HCT116 (cell line): ENCODE measurements around the gene ASB6. TPM values are rescaled to one million over a fixed set of nuclear protein-coding genes. Genes with fewer than 3 reads are reported as not detected.

Experiments used
- ATAC-seq: fragments of 200-7000 bp; cut with Tn5 transposase; 2 replicates; pipeline ENCODE4 v1.9.1; 2020; ENCODE audit warnings: mild to moderate bottlenecking, moderate library complexity
- BruUV-seq: library from RNA; stranded (reverse); fragments of 400-500 nt; replicated peaks from 2 replicates; lab custom pipeline; 2021; lab: Mats Ljungman, UMichigan
- CTCF ChIA-PET: fragments of 300-600 bp; sonication (Branson Sonifier 250); formaldehyde crosslinking; loops from one replicate; lab custom pipeline; 2021; ENCODE audit warnings: antibody characterized with exemption; lab: Charles Lee
- POLR2A ChIA-PET: fragments of 300-600, 350-600 bp; sonication (Branson Sonifier 250); formaldehyde crosslinking; loops from one replicate; lab custom pipeline; 2021; ENCODE audit warnings: antibody characterized with exemption; lab: Charles Lee
- RAD21 ChIA-PET, 2 experiments: fragments of 300-600 bp; sonication (Branson Sonifier 250); formaldehyde crosslinking; loops; one replicate each; lab custom pipeline; 2023; ENCODE audit warnings: low total read pairs in 2 of 2; ENCODE audit not compliant: uncharacterized antibody in 2 of 2, unreplicated experiment in 2 of 2, low non-redundant PET in 1 of 2; lab: Charles Lee
- DNase-seq: peaks from one replicate; pipeline ENCODE4 v3.0.0-alpha.2; 2010; ENCODE audit warnings: low read depth, low spot score
- H2AFZ ChIP-seq: fragments of 200-600 bp; shearing (Covaris generic), sonication (generic); 2 replicates; pipeline ENCODE4 v1.6.1; 2017; ENCODE audit warnings: low read depth, mixed run types, mixed read lengths, antibody characterized with exemption, low read length; ENCODE audit not compliant: poor library complexity, severe bottlenecking
- H3K27ac ChIP-seq: 2 replicates; pipeline ENCODE4 v1.5.1; 2012; ENCODE audit warnings: low read depth, low read length
- H3K27me3 ChIP-seq: fragments of 200-600 bp; sonication (generic); 2 replicates; pipeline ENCODE4 v1.6.1; 2016; ENCODE audit warnings: mixed run types, low read length, mixed read lengths; ENCODE audit not compliant: insufficient read depth
- H3K36me3 ChIP-seq, 2 experiments: fragments of 200-500 bp in 1 of 2; fragments of 200-600 bp in 1 of 2; sonication (Bioruptor generic) in 1 of 2; sonication (generic) in 1 of 2; 2 replicates each; pipeline versions ENCODE4 v1.5.1 to v1.6.1; 2014 to 2016; ENCODE audit warnings: low read length in 2 of 2, inconsistent platforms in 1 of 2, mixed read lengths in 1 of 2, mixed run types in 1 of 2; ENCODE audit not compliant: insufficient read depth in 2 of 2, control insufficient read depth in 1 of 2
- H3K4me1 ChIP-seq, 2 experiments: fragments of 200-600 bp in 1 of 2; sonication (generic) in 1 of 2; 2 replicates each; pipeline versions ENCODE4 v1.5.1 to v1.6.1; 2012 to 2017; ENCODE audit warnings: low read length in 2 of 2, inconsistent platforms in 1 of 2, mild to moderate bottlenecking in 1 of 2, mixed read lengths in 1 of 2, mixed run types in 1 of 2, moderate library complexity in 1 of 2; ENCODE audit not compliant: insufficient read depth in 2 of 2, control insufficient read depth in 1 of 2
- H3K4me2 ChIP-seq: fragments of 200-600 bp; sonication (generic); 2 replicates; pipeline ENCODE4 v1.6.1; 2017; ENCODE audit warnings: mixed run types, low read length, mixed read lengths
- H3K4me3 ChIP-seq, 2 experiments: fragments of 200-600 bp in 1 of 2; sonication (generic) in 1 of 2; replicated peaks in 1 of 2; 2 replicates each; pipeline ENCODE4 v1.5.1; 2011 to 2016; ENCODE audit warnings: low read length in 2 of 2, control low read depth in 1 of 2, low read depth in 1 of 2, mild to moderate bottlenecking in 1 of 2, mixed read lengths in 1 of 2, mixed run types in 1 of 2
- H3K79me2 ChIP-seq: fragments of 200-600 bp; sonication (generic); 2 replicates; pipeline ENCODE4 v1.6.1; 2017; ENCODE audit warnings: mild to moderate bottlenecking, mixed run types, low read length, moderate library complexity, mixed read lengths; ENCODE audit not compliant: insufficient read depth
- H3K9ac ChIP-seq: fragments of 200-600 bp; sonication (generic); 2 replicates; pipeline ENCODE4 v1.6.1; 2016; ENCODE audit warnings: low read length, mixed read lengths
- H3K9me2 ChIP-seq: fragments of 200-600 bp; sonication (generic), shearing (Covaris generic); 2 replicates; pipeline ENCODE4 v1.6.1; 2017; ENCODE audit warnings: mixed run types, mild to moderate bottlenecking, moderate library complexity; ENCODE audit not compliant: insufficient read depth
- H3K9me3 ChIP-seq, 2 experiments: fragments of 200-500 bp in 1 of 2; fragments of 200-600 bp in 1 of 2; sonication (Bioruptor generic) in 1 of 2; sonication (generic) in 1 of 2; 2 replicates each; pipeline ENCODE4 v1.6.1; 2014 to 2017; ENCODE audit warnings: low read length in 2 of 2, mixed read lengths in 2 of 2, inconsistent platforms in 1 of 2, low read depth in 1 of 2, mild to moderate bottlenecking in 1 of 2, mixed run types in 1 of 2, moderate library complexity in 1 of 2; ENCODE audit not compliant: control insufficient read depth in 1 of 2, insufficient read depth in 1 of 2
- H4K20me1 ChIP-seq: fragments of 200-600 bp; sonication (generic), shearing (Covaris generic); 2 replicates; pipeline ENCODE4 v1.6.1; 2017; ENCODE audit warnings: mixed run types, mild to moderate bottlenecking, moderate library complexity; ENCODE audit not compliant: insufficient read depth
- EZH2phosphoT487 ChIP-seq: fragments of 200-600 bp; IDR thresholded peaks from 2 replicates; pipeline ENCODE4 v1.6.1; 2018; ENCODE audit warnings: antibody characterized with exemption, borderline replicate concordance
- FOSL1 ChIP-seq: IDR thresholded peaks from 2 replicates; pipeline ENCODE4 v1.6.1; 2012; ENCODE audit warnings: low read depth
- POLR2AphosphoS5 ChIP-seq: IDR thresholded peaks from 2 replicates; pipeline ENCODE4 v1.6.1; 2011; ENCODE audit warnings: mild to moderate bottlenecking, low read depth, low read length, moderate library complexity
- SP1 ChIP-seq: IDR thresholded peaks from 2 replicates; pipeline ENCODE4 v1.6.1; 2012; ENCODE audit warnings: low read depth
- SRF ChIP-seq: IDR thresholded peaks from 2 replicates; pipeline ENCODE4 v1.6.1; 2012; ENCODE audit warnings: low read depth
- TCF7L2 ChIP-seq: IDR thresholded peaks from 2 replicates; pipeline ENCODE4 v1.7.0; 2011; ENCODE audit warnings: borderline replicate concordance, inconsistent platforms; ENCODE audit not compliant: insufficient read depth, insufficient read length; ENCODE audit errors: extremely low read depth
- ZFX ChIP-seq: fragments of 450-650 bp; IDR thresholded peaks from 2 replicates; pipeline ENCODE4 v1.6.1; 2017
- ZNF274 ChIP-seq: fragments of 200-500 bp; sonication (Bioruptor generic); IDR thresholded peaks from 2 replicates; pipeline ENCODE4 v1.6.1; 2014; ENCODE audit warnings: mild to moderate bottlenecking, low read depth, low read length, inconsistent platforms
- intact Hi-C: fragments of 100-400 bp; cut with micrococcal nuclease; formaldehyde crosslinking; loops from 2 replicates; pipeline ENCODE4 v1.10.0; 2022
- total RNA-seq: library from RNA; stranded (reverse); gene quantifications from one replicate; pipeline ENCODE4 v1.2.1, GENCODE V29; 2021; ENCODE audit not compliant: unreplicated experiment
- TF ChIP-seq, protein P1 (sequence below): IDR thresholded peaks from 2 replicates; pipeline ENCODE4 v1.6.1; 2012
- TF ChIP-seq, protein P2 (sequence below): IDR thresholded peaks from 2 replicates; pipeline ENCODE4 v1.6.1; 2011; ENCODE audit warnings: mild to moderate bottlenecking, low read length, moderate library complexity; ENCODE audit not compliant: insufficient replicate concordance; ENCODE audit errors: extremely low read depth
- TF ChIP-seq, protein P3 (sequence below): IDR thresholded peaks from 2 replicates; pipeline ENCODE4 v1.6.1; 2012; ENCODE audit warnings: low read depth

The ASB6 gene
- total RNA-seq, 1 experiment from 2014 or later, result 21.6 TPM

DNA sequence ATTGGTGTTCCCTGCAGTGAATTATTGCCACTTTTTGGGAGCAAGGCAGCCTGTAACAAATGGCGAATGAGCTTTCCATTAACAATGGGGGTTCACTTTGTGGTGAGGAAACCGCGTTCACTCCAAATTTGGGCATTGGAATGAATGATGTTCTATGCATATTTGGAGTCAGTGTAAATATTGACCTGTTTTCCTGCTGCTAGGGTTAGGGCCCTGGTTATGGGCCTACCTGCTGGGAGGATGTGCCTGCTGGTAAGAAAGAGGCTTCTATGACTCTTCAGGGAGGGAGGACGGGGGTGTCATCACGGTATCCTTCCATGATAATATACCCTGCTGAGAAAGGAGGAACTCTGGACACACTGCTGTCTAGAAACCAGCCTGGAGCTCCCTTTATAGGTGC lies 50.0 kb downstream of the ASB6 start (continued):
- TF ChIP-seq ZFX, result no peak
- TF ChIP-seq TCF7L2, result no peak
- TF ChIP-seq SRF, result no peak

DNA sequence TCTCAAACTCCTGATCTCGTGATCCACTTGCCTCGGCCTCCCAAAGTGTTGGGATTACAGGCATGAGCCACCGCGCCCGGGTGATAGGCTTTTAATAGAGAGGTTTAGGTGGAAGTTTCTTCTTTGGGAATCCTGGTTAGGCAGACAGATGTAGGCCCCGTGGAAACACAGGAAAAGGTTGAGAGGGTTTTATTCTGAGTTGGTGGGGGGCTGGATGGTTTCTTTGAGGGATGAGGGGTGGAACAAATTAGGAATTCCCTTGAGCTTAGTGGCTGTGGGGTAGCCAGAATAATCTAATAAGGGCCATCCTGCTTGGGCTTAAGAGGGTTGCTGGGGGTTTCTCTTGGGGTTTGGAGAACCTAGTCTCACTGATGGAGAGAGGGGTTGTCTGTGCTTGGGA lies 51.5 kb downstream of the ASB6 start:
- H3K4me2 ChIP-seq, result no peak overlapping the region
- H3K9ac ChIP-seq, result no peak overlapping the region
- no peaks in the 10 kb centered on the region for H3K9me3 ChIP-seq
- no peaks in the 10 kb centered on the region for H3K9me2 ChIP-seq
- intact Hi-C loops, result no loop called here
- H3K4me3 ChIP-seq, result no peak overlapping the region
- H3K27ac ChIP-seq, result no peak overlapping the region
- ChIA-PET CTCF (no interaction called here), RAD21 (no interaction called here), POLR2A (no interaction called here)
- no peaks in the 10 kb centered on the region for H3K27me3 ChIP-seq
- TF ChIP-seq, protein P1, sequence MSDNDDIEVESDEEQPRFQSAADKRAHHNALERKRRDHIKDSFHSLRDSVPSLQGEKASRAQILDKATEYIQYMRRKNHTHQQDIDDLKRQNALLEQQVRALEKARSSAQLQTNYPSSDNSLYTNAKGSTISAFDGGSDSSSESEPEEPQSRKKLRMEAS, result no peak
- no peak for TF ChIP-seq SP1
- no peak for TF ChIP-seq ZNF274
- TF ChIP-seq, protein P2, sequence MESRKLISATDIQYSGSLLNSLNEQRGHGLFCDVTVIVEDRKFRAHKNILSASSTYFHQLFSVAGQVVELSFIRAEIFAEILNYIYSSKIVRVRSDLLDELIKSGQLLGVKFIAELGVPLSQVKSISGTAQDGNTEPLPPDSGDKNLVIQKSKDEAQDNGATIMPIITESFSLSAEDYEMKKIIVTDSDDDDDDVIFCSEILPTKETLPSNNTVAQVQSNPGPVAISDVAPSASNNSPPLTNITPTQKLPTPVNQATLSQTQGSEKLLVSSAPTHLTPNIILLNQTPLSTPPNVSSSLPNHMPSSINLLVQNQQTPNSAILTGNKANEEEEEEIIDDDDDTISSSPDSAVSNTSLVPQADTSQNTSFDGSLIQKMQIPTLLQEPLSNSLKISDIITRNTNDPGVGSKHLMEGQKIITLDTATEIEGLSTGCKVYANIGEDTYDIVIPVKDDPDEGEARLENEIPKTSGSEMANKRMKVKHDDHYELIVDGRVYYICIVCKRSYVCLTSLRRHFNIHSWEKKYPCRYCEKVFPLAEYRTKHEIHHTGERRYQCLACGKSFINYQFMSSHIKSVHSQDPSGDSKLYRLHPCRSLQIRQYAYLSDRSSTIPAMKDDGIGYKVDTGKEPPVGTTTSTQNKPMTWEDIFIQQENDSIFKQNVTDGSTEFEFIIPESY, result no peak
- TF ChIP-seq SRF, result no peak
- TF ChIP-seq, protein P3, sequence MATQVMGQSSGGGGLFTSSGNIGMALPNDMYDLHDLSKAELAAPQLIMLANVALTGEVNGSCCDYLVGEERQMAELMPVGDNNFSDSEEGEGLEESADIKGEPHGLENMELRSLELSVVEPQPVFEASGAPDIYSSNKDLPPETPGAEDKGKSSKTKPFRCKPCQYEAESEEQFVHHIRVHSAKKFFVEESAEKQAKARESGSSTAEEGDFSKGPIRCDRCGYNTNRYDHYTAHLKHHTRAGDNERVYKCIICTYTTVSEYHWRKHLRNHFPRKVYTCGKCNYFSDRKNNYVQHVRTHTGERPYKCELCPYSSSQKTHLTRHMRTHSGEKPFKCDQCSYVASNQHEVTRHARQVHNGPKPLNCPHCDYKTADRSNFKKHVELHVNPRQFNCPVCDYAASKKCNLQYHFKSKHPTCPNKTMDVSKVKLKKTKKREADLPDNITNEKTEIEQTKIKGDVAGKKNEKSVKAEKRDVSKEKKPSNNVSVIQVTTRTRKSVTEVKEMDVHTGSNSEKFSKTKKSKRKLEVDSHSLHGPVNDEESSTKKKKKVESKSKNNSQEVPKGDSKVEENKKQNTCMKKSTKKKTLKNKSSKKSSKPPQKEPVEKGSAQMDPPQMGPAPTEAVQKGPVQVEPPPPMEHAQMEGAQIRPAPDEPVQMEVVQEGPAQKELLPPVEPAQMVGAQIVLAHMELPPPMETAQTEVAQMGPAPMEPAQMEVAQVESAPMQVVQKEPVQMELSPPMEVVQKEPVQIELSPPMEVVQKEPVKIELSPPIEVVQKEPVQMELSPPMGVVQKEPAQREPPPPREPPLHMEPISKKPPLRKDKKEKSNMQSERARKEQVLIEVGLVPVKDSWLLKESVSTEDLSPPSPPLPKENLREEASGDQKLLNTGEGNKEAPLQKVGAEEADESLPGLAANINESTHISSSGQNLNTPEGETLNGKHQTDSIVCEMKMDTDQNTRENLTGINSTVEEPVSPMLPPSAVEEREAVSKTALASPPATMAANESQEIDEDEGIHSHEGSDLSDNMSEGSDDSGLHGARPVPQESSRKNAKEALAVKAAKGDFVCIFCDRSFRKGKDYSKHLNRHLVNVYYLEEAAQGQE, result no peak
- TF ChIP-seq FOSL1, result no peak
- no peak for TF ChIP-seq EZH2phosphoT487
- TF ChIP-seq POLR2AphosphoS5, result no peak
- H3K36me3 ChIP-seq, result no peaks in the 10 kb centered on the region
- no peaks in the 10 kb centered on the region for H3K79me2 ChIP-seq
- ATAC-seq, result no peak
- H4K20me1 ChIP-seq, result no peaks in the 10 kb centered on the region
- H3K4me1 ChIP-seq, result peaks cover 65 to 88% of the 10 kb centered on the region in 2 experiments
- no peak overlapping the region for H2AFZ ChIP-seq
- no TSS peak for BruUV-seq
- no peak for DNase-seq
